ENCODE results near the gene GPC1. TPM values are rescaled to one million over a fixed set of nuclear protein-coding genes. Genes with fewer than 3 reads are reported as not detected.
"Not testable (repeated sequence)": the region's sequence is repeated elsewhere in the genome, so short reads cannot be mapped to it uniquely, and the experiment has no call there.

Gene GPC1, protein sequence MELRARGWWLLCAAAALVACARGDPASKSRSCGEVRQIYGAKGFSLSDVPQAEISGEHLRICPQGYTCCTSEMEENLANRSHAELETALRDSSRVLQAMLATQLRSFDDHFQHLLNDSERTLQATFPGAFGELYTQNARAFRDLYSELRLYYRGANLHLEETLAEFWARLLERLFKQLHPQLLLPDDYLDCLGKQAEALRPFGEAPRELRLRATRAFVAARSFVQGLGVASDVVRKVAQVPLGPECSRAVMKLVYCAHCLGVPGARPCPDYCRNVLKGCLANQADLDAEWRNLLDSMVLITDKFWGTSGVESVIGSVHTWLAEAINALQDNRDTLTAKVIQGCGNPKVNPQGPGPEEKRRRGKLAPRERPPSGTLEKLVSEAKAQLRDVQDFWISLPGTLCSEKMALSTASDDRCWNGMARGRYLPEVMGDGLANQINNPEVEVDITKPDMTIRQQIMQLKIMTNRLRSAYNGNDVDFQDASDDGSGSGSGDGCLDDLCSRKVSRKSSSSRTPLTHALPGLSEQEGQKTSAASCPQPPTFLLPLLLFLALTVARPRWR
- total RNA-seq: 88.6 and 89.9 TPM in 2 replicates
- long read RNA-seq: 0 reads

DNA sequence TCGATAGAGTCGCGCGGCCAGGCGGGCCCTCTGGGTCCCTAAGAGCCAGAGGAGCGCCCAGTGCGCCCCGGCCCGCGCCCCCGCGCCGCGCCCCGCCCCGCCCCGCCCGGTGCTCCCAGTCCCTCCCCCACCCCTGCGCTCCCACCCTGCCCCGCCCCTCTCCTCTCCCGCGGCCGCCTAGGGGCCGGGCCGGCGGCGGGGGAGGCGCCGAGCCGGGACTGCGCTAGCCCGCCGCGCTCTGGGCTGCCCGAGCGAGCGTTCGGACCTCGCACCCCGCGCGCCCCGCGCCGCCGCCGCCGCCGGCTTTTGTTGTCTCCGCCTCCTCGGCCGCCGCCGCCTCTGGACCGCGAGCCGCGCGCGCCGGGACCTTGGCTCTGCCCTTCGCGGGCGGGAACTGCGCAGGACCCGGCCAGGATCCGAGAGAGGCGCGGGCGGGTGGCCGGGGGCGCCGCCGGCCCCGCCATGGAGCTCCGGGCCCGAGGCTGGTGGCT, at the start of gene GPC1:
Gene GPC1 (plus strand): TSS at position 207 of the 491 bp plus-strand sequence. CDS start 256 bp downstream, at position 463.
- Mint-ChIP-seq H3K4me3 (peak within 1 kb of the TSS; percentile 93), H3K36me3 (ENCODE audit: low read depth) (no peaks in the 10 kb centered on the region), H3K27ac (ENCODE audit: unreplicated experiment) (peak within 1 kb of the TSS; percentile 19), H3K9me3 (no peaks in the 10 kb centered on the region), H3K4me1 (peaks cover 14% of the 10 kb centered on the region), H3K27me3 (ENCODE audit: low read depth) (peaks cover 3% of the 10 kb centered on the region)
- peak; percentile 55 for DNase-seq (ENCODE audit: low read depth, low spot score)
- TF ChIP-seq, protein P1, sequence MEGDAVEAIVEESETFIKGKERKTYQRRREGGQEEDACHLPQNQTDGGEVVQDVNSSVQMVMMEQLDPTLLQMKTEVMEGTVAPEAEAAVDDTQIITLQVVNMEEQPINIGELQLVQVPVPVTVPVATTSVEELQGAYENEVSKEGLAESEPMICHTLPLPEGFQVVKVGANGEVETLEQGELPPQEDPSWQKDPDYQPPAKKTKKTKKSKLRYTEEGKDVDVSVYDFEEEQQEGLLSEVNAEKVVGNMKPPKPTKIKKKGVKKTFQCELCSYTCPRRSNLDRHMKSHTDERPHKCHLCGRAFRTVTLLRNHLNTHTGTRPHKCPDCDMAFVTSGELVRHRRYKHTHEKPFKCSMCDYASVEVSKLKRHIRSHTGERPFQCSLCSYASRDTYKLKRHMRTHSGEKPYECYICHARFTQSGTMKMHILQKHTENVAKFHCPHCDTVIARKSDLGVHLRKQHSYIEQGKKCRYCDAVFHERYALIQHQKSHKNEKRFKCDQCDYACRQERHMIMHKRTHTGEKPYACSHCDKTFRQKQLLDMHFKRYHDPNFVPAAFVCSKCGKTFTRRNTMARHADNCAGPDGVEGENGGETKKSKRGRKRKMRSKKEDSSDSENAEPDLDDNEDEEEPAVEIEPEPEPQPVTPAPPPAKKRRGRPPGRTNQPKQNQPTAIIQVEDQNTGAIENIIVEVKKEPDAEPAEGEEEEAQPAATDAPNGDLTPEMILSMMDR (conservative IDR thresholded peaks at IDR 0.05): no peak

DNA sequence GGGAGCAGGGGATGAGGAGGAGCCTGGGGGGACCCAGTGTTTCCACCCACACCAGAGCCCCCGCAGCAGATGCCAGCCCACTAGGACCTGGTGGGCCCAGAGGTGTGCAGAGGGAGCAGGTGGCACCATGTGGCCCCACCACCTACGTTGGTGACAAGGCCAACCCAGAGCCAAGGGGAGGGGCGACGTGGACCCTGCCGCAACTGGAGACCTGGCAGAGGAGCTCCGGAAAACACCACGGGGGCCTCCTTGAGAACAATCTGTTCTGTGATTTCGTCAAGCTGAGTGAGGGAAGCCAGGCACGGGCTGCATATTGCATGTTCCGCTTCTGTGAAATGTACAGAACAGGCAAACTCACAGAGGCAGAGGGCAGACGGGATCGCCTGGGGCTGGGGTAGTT, 49.1 kb upstream of the GPC1 start:
- Mint-ChIP-seq H3K4me3 (no peak overlapping the region), H3K27me3 (ENCODE audit: low read depth) (no peaks in the 10 kb centered on the region), H3K4me1 (peaks cover 10% of the 10 kb centered on the region), H3K27ac (ENCODE audit: unreplicated experiment) (no peak overlapping the region), H3K36me3 (ENCODE audit: low read depth) (no peaks in the 10 kb centered on the region), H3K9me3 (no peaks in the 10 kb centered on the region)
- no peak for DNase-seq (ENCODE audit: low read depth, low spot score)
- TF ChIP-seq, protein P1 (conservative IDR thresholded peaks at IDR 0.05): no peak

DNA sequence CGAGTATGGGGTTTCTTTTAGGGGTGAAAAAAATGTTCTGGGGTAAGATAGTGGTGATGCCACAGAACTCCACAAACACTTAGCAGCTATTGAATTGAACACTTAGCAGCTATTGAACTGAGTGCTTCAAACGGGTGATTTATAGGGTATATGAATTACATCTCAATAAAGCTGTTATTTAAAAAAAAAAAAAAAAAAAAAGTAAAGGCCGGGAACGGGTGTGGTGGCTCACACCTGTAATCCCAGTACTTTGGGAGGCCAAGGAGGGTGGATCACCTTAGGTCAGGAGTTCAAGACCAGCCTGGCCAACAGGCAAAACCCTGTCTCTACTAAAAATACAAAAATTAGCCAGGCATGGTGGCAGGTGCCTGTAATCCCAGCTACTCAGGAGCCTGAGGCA, 48.7 kb upstream of the GPC1 start:
- H3K9me3 Mint-ChIP-seq; H3K4me1 Mint-ChIP-seq; H3K4me3 Mint-ChIP-seq; H3K27ac Mint-ChIP-seq (ENCODE audit: unreplicated experiment); H3K27me3 Mint-ChIP-seq (ENCODE audit: low read depth); DNase-seq (ENCODE audit: low read depth, low spot score); H3K36me3 Mint-ChIP-seq (ENCODE audit: low read depth): not testable (repeated sequence)

DNA sequence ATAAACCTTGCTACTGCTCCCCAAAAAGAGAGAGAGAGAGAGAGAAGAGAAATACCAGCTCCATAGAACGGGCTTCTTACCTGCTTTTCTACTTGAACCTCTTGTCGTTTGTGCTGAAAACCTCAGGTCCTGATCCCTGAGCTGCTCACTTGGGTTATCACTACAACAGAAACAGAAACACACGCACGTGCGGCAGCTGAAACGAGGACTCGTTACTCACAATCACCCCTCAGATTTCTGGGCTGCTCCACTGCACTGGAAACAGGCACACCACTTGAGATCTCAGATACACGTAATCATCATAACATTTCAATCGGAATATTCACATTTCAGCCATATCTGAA, 48.2 kb upstream of the GPC1 start:
- Mint-ChIP-seq H3K4me1 (peaks cover 10% of the 10 kb centered on the region), H3K4me3 (no peak overlapping the region), H3K36me3 (ENCODE audit: low read depth) (no peaks in the 10 kb centered on the region), H3K9me3 (no peaks in the 10 kb centered on the region), H3K27ac (ENCODE audit: unreplicated experiment) (no peak overlapping the region), H3K27me3 (ENCODE audit: low read depth) (no peaks in the 10 kb centered on the region)
- TF ChIP-seq, protein P1 (conservative IDR thresholded peaks at IDR 0.05): no peak
- no peak for DNase-seq (ENCODE audit: low read depth, low spot score)

DNA sequence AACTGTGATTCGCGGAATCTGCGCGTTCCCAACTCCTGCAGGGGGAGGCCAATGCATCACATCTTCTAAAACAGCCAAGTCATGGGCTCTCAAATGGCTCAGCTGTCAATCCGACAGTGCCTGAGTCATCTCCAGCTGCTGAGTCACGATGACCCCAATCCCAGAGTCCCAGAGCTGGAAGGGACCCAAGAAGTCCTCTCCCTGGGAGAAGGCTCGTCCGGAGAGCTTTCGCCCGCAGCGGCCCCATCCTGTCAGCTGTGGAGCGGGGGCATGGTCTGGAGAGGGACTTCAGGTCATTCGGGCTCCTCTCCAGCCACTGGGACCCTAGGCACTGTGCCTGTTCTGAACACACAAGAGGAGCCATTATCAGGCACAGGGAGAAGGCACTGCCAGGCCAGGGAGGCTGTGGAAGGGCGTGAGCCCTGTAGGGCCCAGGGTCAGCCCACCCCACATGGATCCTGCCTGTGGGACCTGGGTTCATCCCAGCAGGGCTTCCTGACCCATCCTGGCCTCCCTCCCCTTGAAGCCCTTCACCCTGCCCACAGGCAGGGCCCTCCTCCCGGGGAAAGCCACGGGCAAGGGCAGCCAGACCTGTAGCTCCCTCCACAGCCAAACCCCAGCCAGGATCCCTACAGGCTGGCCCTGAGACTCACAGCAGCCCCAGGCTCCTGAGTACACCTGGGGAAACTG, 47.6 kb upstream of the GPC1 start:
- TF ChIP-seq, protein P1 (conservative IDR thresholded peaks at IDR 0.05): no peak
- H3K4me1 Mint-ChIP-seq: peaks cover 15% of the 10 kb centered on the region
- no peak for DNase-seq (ENCODE audit: low read depth, low spot score)
- no peaks in the 10 kb centered on the region for H3K36me3 Mint-ChIP-seq (ENCODE audit: low read depth)
- no peaks in the 10 kb centered on the region for H3K9me3 Mint-ChIP-seq
- no peak overlapping the region for H3K27ac Mint-ChIP-seq (ENCODE audit: unreplicated experiment)
- no peak overlapping the region for H3K4me3 Mint-ChIP-seq
- no peaks in the 10 kb centered on the region for H3K27me3 Mint-ChIP-seq (ENCODE audit: low read depth)

Data from neural crest cell (in vitro differentiated cells).